Endothelial cell of umbilical vein (primary cell): ENCODE measurements around the gene SCO2. TPM values are rescaled to one million over a fixed set of nuclear protein-coding genes. Genes with fewer than 3 reads are reported as not detected.

Source experiments
- BruUV-seq: library from RNA; stranded (reverse); fragments of 400-500 nt; replicated peaks from 2 replicates; lab custom pipeline; 2021; lab: Mats Ljungman, UMichigan
- CTCF ChIA-PET: fragments of 300-600, 350-600 bp; sonication (Branson Sonifier 250); formaldehyde crosslinking; loops from one replicate; lab custom pipeline; 2021; ENCODE audit warnings: antibody characterized with exemption, inconsistent platforms; lab: Charles Lee
- POLR2A ChIA-PET: fragments of 300-600, 350-600 bp; sonication (Branson Sonifier 250); formaldehyde crosslinking; loops from one replicate; lab custom pipeline; 2021; ENCODE audit warnings: antibody characterized with exemption, inconsistent platforms; lab: Charles Lee
- DNase-seq: peaks from one replicate; pipeline ENCODE4 v3.0.0-alpha.2; 2011; ENCODE audit warnings: low read depth, low spot score
- FAIRE-seq: peaks from 2 replicates; lab custom pipeline; 2011; peaks lifted over from hg19 to GRCh38; lab: Jason Lieb, UNC
- H2AFZ ChIP-seq: 2 replicates; pipeline ENCODE4 v1.6.0; 2012; ENCODE audit warnings: low read depth, low read length, control low read depth, inconsistent platforms
- H3K27ac ChIP-seq: 2 replicates; pipeline ENCODE4 v1.5.1; 2011; ENCODE audit warnings: low read depth, mild to moderate bottlenecking, control low read depth, low read length, moderate library complexity; ENCODE audit not compliant: insufficient read depth
- H3K27me3 ChIP-seq, 2 experiments: 2 replicates each; pipeline versions ENCODE4 v1.6.0 to v1.6.1; 2011; ENCODE audit warnings: low read length in 2 of 2, mixed read lengths in 1 of 2; ENCODE audit not compliant: control insufficient read depth in 2 of 2, insufficient read depth in 2 of 2
- H3K36me3 ChIP-seq, 2 experiments: 2 replicates in 1 of 2; 3 replicates in 1 of 2; pipeline ENCODE4 v1.5.1; 2011; ENCODE audit warnings: low read length in 2 of 2, mild to moderate bottlenecking in 1 of 2, moderate library complexity in 1 of 2; ENCODE audit not compliant: control insufficient read depth in 2 of 2, insufficient read depth in 2 of 2; ENCODE audit errors: extremely low read depth in 1 of 2
- H3K4me1 ChIP-seq: 3 replicates; pipeline ENCODE4 v1.5.1; 2011; ENCODE audit warnings: mild to moderate bottlenecking, low read length; ENCODE audit not compliant: control insufficient read depth, insufficient read depth; ENCODE audit errors: extremely low read depth
- H3K4me2 ChIP-seq: 2 replicates; pipeline ENCODE4 v1.6.1; 2011; ENCODE audit warnings: low read length, control low read depth, mixed read lengths; ENCODE audit not compliant: insufficient read depth
- H3K4me3 ChIP-seq, 3 experiments: fragments of 200-600 bp in 1 of 3; sonication (generic), shearing (Covaris generic) in 1 of 3; replicated peaks in 1 of 3; 2 replicates each; pipeline ENCODE4 v1.5.1; 2011 to 2016; ENCODE audit warnings: control low read depth in 3 of 3, low read length in 3 of 3, mild to moderate bottlenecking in 2 of 3, inconsistent platforms in 1 of 3, low read depth in 1 of 3, moderate library complexity in 1 of 3; ENCODE audit not compliant: insufficient read depth in 1 of 3
- H3K79me2 ChIP-seq: 2 replicates; pipeline ENCODE4 v1.6.0; 2012; ENCODE audit warnings: low read length, inconsistent platforms; ENCODE audit not compliant: control insufficient read depth, insufficient read depth
- H3K9ac ChIP-seq: replicated peaks from 2 replicates; pipeline ENCODE3; 2011; ENCODE audit warnings: low read length, control low read depth; ENCODE audit not compliant: insufficient read depth; ENCODE audit errors: extremely low read depth
- H3K9me1 ChIP-seq: replicated peaks from 3 replicates; pipeline ENCODE4 v1.6.0; 2011; ENCODE audit warnings: mild to moderate bottlenecking, low read length; ENCODE audit not compliant: control insufficient read depth, insufficient read depth; ENCODE audit errors: extremely low read depth
- H3K9me3 ChIP-seq: replicated peaks from 2 replicates; pipeline ENCODE4 v1.5.1; 2012; ENCODE audit warnings: low read length, inconsistent platforms; ENCODE audit not compliant: control insufficient read depth, insufficient read depth
- H4K20me1 ChIP-seq: replicated peaks from 2 replicates; pipeline ENCODE3; 2011; ENCODE audit warnings: mild to moderate bottlenecking, low read length; ENCODE audit not compliant: control insufficient read depth, insufficient read depth; ENCODE audit errors: extremely low read depth
- EZH2 ChIP-seq: IDR thresholded peaks from 2 replicates; pipeline ENCODE4 v1.6.1; 2012; ENCODE audit warnings: borderline replicate concordance, low read depth, mild to moderate bottlenecking, moderate library complexity, low read length, inconsistent platforms; ENCODE audit not compliant: severe bottlenecking
- FOS ChIP-seq: IDR thresholded peaks from 2 replicates; pipeline ENCODE4 v1.6.1; 2011; ENCODE audit warnings: mild to moderate bottlenecking, low read length, moderate library complexity, borderline replicate concordance; ENCODE audit not compliant: insufficient read depth
- GATA2 ChIP-seq: IDR thresholded peaks from 2 replicates; pipeline ENCODE4 v1.7.0; 2011; ENCODE audit warnings: low read depth, mild to moderate bottlenecking, moderate library complexity, mixed read lengths, low read length; ENCODE audit not compliant: insufficient read length, insufficient read depth
- JUN ChIP-seq: IDR thresholded peaks from 2 replicates; pipeline ENCODE4 v1.6.1; 2011; ENCODE audit warnings: borderline replicate concordance, low read depth; ENCODE audit not compliant: insufficient read length, insufficient read depth
- MYC ChIP-seq: IDR thresholded peaks from one replicate; pipeline ENCODE4 v1.6.1; 2011; ENCODE audit warnings: mild to moderate bottlenecking, low read depth, low read length
- POLR2A ChIP-seq: IDR thresholded peaks from 2 replicates; pipeline ENCODE4 v1.6.1; 2012; ENCODE audit warnings: low read depth, mild to moderate bottlenecking, control low read depth, low read length
- POLR2AphosphoS5 ChIP-seq: IDR thresholded peaks from 2 replicates; pipeline ENCODE4 v1.6.1; 2012; ENCODE audit warnings: low read depth, mild to moderate bottlenecking, control low read depth, low read length, moderate library complexity; ENCODE audit not compliant: insufficient read depth
- dilution Hi-C: fragments of 300-500 bp; cut with MboI; formaldehyde crosslinking; loops from one replicate; pipeline ENCODE4 v1.15.0; 2019; ENCODE audit warnings: low sequenced_read_pairs; ENCODE audit not compliant: extremely low pct_ligation_motif_present
- intact Hi-C: fragments of 100-400 bp; cut with micrococcal nuclease; formaldehyde crosslinking; loops from one replicate; pipeline ENCODE4 v1.10.0; 2022
- polyA plus RNA-seq, 4 experiments: library from polyadenylated mRNA; depleted of rRNA in 3 of 4; stranded (reverse) in 3 of 4; unstranded in 1 of 4; fragments of >200 nt; gene quantifications; 2 replicates each; pipeline versions ENCODE4 v1.2.1 to v1.2.3, GENCODE V29; 2011 to 2012; ENCODE audit warnings: missing spikeins in 1 of 4
- total RNA-seq: library from RNA; stranded (reverse); gene quantifications from 2 replicates; pipeline ENCODE4 v1.2.3, GENCODE V29; 2021
- TF ChIP-seq, protein P1 (sequence below): IDR thresholded peaks from 2 replicates; pipeline ENCODE4 v1.6.1; 2011; ENCODE audit not compliant: insufficient read depth, insufficient read length
- TF ChIP-seq, protein P2 (sequence below), 2 donors: IDR thresholded peaks; 1 replicate in 1 of 2; 2 replicates in 1 of 2; pipeline ENCODE4 v1.5.1; 2011; ENCODE audit warnings: low read length in 2 of 2, mild to moderate bottlenecking in 2 of 2, moderate library complexity in 2 of 2, control low read depth in 1 of 2, inconsistent platforms in 1 of 2, low read depth in 1 of 2; ENCODE audit not compliant: insufficient read depth in 1 of 2; ENCODE audit errors: extremely low read depth in 1 of 2

Gene SCO2
- total and polyA plus RNA-seq, 2 donors (not counting 3 experiments of a cell fraction or from before 2014, with no cell fraction given), result 3.5 to 3.7 TPM

DNA sequence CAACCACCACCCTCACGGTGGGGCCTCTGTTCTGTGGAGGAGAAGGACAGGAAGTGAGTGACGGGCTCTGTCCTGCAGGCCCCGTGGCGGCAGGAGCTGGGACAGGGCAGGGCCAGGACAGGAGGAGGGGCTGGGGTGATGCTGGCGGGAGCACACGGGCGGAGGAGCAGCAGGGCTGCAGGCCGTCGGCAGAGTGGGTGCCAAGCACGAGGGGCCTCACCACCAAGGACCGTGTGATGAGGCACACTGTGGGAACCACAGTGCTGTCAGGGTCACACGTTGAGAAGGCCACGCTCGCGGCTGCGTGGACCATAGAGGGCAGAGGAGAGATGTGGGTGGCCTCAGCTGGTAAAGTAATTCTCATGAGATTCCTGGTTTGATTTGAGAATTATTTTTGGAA is 8.5 kb downstream of the SCO2 start:
- Histone ChIP-seq H3K36me3 (peaks cover 0 to 9% of the 10 kb centered on the region in 2 experiments), H4K20me1 (no peaks in the 10 kb centered on the region), H3K27me3 (no peaks in the 10 kb centered on the region), H3K4me3 (no peak overlapping the region), H3K9me1 (no peaks in the 10 kb centered on the region), H3K79me2 (peaks cover 15% of the 10 kb centered on the region), H2AFZ (no peak overlapping the region), H3K27ac (no peak overlapping the region), H3K9me3 (no peaks in the 10 kb centered on the region), H3K4me2 (no peak overlapping the region), H3K4me1 (peaks cover 3% of the 10 kb centered on the region), H3K9ac (no peak overlapping the region)
- intact Hi-C loops, result no loop called here
- dilution Hi-C loops, result no loop called here
- CTCF ChIA-PET, result interaction anchor here (1.4 kb wide), 1 partner anchor 9 kb away, joined by 5 read pairs; the partner anchor contains the start of gene SCO2
- no peak for DNase-seq
- TF ChIP-seq MYC (no peak), GATA2 (no peak), JUN (no peak), POLR2AphosphoS5 (no peak), FOS (no peak), EZH2 (no peak), POLR2A (no peak)
- TF ChIP-seq, protein P1, sequence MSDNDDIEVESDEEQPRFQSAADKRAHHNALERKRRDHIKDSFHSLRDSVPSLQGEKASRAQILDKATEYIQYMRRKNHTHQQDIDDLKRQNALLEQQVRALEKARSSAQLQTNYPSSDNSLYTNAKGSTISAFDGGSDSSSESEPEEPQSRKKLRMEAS, result no peak
- TF ChIP-seq, protein P2, sequence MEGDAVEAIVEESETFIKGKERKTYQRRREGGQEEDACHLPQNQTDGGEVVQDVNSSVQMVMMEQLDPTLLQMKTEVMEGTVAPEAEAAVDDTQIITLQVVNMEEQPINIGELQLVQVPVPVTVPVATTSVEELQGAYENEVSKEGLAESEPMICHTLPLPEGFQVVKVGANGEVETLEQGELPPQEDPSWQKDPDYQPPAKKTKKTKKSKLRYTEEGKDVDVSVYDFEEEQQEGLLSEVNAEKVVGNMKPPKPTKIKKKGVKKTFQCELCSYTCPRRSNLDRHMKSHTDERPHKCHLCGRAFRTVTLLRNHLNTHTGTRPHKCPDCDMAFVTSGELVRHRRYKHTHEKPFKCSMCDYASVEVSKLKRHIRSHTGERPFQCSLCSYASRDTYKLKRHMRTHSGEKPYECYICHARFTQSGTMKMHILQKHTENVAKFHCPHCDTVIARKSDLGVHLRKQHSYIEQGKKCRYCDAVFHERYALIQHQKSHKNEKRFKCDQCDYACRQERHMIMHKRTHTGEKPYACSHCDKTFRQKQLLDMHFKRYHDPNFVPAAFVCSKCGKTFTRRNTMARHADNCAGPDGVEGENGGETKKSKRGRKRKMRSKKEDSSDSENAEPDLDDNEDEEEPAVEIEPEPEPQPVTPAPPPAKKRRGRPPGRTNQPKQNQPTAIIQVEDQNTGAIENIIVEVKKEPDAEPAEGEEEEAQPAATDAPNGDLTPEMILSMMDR (IDR thresholded peaks at IDR 0.05; ENCODE audit: extremely low read depth in 1 of 2, insufficient read depth in 1 of 2, low read depth in 1 of 2, low read length in 2 of 2), result no peak
- BruUV-seq, result no TSS peak
- FAIRE-seq, result no peak
- POLR2A ChIA-PET, result no interaction called here
